K562 (cell line): Measurements from ENCODE around the gene HOXB5. TPM values are rescaled to one million over a fixed set of nuclear protein-coding genes. Genes with fewer than 3 reads are reported as not detected.

Source experiments
- DACH1 ChIP-seq: fragments of 450-650 bp; IDR thresholded peaks from 2 replicates; pipeline ENCODE4 v1.6.1; 2018; ENCODE audit not compliant: partially characterized antibody
- ELF2 ChIP-seq: fragments of 250-450 bp; sonication (Bioruptor Pico); IDR thresholded peaks from 2 replicates; pipeline ENCODE4 v1.5.0; 2021; ENCODE audit warnings: mild to moderate bottlenecking
- FOS ChIP-seq: IDR thresholded peaks from 3 replicates; pipeline ENCODE4 v1.6.1; 2011; ENCODE audit not compliant: insufficient read length; ENCODE audit errors: extremely low read depth
- JUNB ChIP-seq: fragments of 450-650 bp; formaldehyde crosslinking; conservative IDR thresholded peaks from 2 replicates; pipeline ENCODE4 v1.4.0; 2020; ENCODE audit warnings: mild to moderate bottlenecking
- MAZ ChIP-seq, 2 experiments: fragments of 450-650 bp in 1 of 2; sonication (generic) in 1 of 2; formaldehyde crosslinking; IDR thresholded peaks in 1 of 2; conservative IDR thresholded peaks in 1 of 2; 2 replicates each; pipeline versions ENCODE4 v1.4.0 to v1.5.0; 2020; ENCODE audit warnings: mild to moderate bottlenecking in 1 of 2, missing genetic modification reagents in 1 of 2
- NELFE ChIP-seq: IDR thresholded peaks from 2 replicates; pipeline ENCODE4 v1.6.1; 2011; ENCODE audit warnings: mild to moderate bottlenecking; ENCODE audit not compliant: insufficient read depth, insufficient read length
- RB1 ChIP-seq: fragments of 450-650 bp; IDR thresholded peaks from 2 replicates; pipeline ENCODE4 v1.6.1; 2017; ENCODE audit warnings: low read depth, mild to moderate bottlenecking
- RBM22 ChIP-seq: fragments of 200-400 bp; formaldehyde crosslinking; IDR thresholded peaks from 2 replicates; pipeline ENCODE4 v1.6.1; 2018; ENCODE audit warnings: low read length, low read depth; ENCODE audit not compliant: poor library complexity, severe bottlenecking
- SAFB ChIP-seq: fragments of 200-400 bp; formaldehyde crosslinking; IDR thresholded peaks from 2 replicates; pipeline ENCODE4 v1.6.1; 2017; ENCODE audit warnings: low read depth, low read length, borderline replicate concordance
- ZNF24 ChIP-seq: fragments of 450-650 bp; IDR thresholded peaks from 2 replicates; pipeline ENCODE4 v1.6.1; 2016
- ZNF444 ChIP-seq: fragments of 250-450 bp; sonication (Bioruptor Pico); IDR thresholded peaks from 2 replicates; pipeline ENCODE4 v1.4.0; 2020; ENCODE audit warnings: mild to moderate bottlenecking, moderate library complexity
- polyA plus RNA-seq, 8 experiments: library from polyadenylated mRNA; depleted of rRNA in 4 of 8; stranded (reverse) in 5 of 8; unstranded in 3 of 8; fragments of >200 nt; fragmentation: Nextera tagmentation in 2 of 8; fragmentation: Illumina TruSeq in 1 of 8; extraction: Ambion mirVana in 2 of 8; extraction: Trizol in 1 of 8; gene quantifications; 2 replicates each; pipeline versions ENCODE4 v1.2.1 to v1.2.3, GENCODE V29; 2011 to 2014; ENCODE audit warnings: inconsistent platforms in 1 of 8, missing spikeins in 1 of 8
- total RNA-seq, 7 experiments: library from RNA; depleted of rRNA in 6 of 7; stranded (reverse); fragments of >200 nt in 6 of 7; fragmentation: Illumina TruSeq in 2 of 7; extraction: Trizol in 2 of 7; gene quantifications; 2 replicates each; pipeline versions ENCODE4 v1.2.1 to v1.2.3, GENCODE V29; 2011 to 2021; ENCODE audit warnings: low replicate concordance in 1 of 7
- TF ChIP-seq, protein P1 (sequence below), 2 experiments: fragments of 450-650 bp; IDR thresholded peaks; 2 replicates each; pipeline ENCODE4 v1.6.1; 2016; ENCODE audit warnings: mild to moderate bottlenecking in 2 of 2, borderline replicate concordance in 1 of 2, low read depth in 1 of 2, moderate library complexity in 1 of 2
- TF ChIP-seq, protein P2 (sequence below): sonication (generic); formaldehyde crosslinking; IDR thresholded peaks from 2 replicates; pipeline ENCODE4 v1.8.0; 2022; ENCODE audit warnings: mild to moderate bottlenecking, missing genetic modification reagents

Gene HOXB5
- total and polyA plus RNA-seq, 9 of the 15 experiments (the other 6 are each of a cell fraction or from before 2014, with no cell fraction given) = 0.24 to 2.7 (median 0.65) TPM

DNA sequence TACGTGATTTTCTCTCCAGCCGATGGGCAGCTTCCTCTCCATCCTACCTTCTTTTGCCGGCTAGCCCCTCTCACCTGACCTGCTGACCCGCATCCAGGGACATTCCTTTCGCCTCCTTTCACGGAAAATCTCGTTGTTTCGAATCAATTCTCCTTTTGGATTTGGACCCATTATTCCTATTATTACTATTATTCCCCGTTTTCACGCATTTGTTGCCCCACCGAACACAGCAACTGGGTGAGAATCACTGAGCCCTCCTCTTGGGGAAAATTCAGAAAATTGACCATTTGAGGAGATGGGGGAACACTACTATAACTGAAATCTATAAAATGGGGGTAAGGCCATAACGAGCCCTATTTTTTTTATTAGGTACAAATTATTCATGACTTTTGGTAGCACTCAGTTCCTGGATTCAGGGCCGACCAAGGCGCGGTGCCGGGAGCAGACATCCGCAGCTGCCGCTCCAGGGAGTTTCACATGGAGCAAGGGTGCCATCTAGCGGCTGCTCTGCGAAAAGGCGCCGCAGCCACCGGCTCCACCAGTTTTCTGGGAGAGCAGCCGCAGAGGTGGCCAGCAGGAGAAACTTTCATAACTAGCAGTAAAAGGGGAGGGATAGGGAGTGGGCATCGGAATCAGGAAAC, 24.8 kb upstream of the HOXB5 start (continued):
- TF ChIP-seq, protein P1, sequence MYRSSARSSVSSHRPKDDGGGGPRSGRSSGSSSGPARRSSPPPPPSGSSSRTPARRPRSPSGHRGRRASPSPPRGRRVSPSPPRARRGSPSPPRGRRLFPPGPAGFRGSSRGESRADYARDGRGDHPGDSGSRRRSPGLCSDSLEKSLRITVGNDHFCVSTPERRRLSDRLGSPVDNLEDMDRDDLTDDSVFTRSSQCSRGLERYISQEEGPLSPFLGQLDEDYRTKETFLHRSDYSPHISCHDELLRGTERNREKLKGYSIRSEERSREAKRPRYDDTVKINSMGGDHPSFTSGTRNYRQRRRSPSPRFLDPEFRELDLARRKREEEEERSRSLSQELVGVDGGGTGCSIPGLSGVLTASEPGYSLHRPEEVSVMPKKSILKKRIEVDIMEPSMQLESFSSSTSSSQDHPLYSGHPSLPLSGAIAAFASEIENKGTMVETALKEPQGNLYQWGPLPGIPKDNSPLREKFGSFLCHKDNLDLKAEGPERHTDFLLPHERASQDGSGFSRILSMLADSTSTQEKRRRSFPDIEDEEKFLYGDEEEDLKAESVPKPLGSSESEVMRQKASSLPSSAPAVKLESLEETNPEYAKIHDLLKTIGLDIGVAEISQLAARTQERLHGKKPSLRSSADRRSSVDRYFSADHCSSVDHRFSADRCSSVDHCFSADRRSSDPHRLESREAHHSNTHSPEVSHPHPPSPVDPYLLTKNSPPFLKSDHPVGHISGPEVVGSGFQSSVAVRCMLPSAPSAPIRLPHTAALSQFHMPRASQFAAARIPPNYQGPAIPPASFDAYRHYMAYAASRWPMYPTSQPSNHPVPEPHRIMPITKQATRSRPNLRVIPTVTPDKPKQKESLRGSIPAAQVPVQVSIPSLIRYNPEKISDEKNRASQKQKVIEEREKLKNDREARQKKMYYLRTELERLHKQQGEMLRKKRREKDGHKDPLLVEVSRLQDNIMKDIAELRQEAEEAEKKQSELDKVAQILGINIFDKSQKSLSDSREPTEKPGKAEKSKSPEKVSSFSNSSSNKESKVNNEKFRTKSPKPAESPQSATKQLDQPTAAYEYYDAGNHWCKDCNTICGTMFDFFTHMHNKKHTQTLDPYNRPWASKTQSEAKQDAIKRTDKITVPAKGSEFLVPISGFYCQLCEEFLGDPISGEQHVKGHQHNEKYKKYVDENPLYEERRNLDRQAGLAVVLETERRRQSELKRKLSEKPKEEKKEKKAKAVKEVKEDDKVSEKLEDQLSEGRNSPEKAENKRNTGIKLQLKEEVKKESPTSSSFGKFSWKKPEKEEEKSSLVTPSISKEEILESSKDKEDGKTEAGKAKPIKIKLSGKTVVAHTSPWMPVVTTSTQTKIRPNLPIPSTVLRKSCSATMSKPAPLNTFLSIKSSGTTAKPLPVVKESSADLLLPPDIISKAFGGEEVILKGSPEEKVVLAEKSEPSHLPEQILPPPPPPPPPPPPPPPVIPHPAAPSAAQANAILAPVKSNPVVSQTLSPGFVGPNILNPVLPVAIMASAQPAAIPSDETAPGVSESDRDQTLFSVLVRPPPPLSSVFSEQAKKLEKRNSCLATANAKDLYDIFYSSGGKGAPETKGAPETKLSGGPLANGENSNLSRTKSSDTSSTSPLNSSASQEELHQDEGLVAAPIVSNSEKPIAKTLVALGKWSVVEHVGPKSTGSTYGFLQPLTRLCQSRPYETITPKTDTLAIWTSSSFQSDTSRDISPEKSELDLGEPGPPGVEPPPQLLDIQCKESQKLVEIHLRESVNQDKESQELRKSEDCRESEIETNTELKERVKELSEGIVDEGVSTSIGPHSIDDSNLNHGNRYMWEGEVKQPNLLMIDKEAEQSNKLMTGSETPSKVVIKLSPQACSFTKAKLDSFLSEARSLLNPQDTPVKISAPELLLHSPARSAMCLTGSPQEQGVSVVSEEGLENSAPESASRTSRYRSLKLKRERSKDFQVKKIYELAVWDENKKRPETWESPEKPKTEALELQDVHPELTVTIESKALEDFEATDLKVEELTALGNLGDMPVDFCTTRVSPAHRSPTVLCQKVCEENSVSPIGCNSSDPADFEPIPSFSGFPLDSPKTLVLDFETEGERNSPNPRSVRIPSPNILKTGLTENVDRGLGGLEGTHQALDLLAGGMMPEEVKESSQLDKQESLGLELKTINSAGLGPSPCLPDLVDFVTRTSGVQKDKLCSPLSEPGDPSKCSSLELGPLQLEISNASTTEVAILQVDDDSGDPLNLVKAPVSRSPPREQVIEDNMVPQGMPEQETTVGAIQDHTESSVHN (IDR thresholded peaks at IDR 0.05; ENCODE audit: borderline replicate concordance in 1 of 2, low read depth in 1 of 2) = no peak
- TF ChIP-seq RB1 = peak; percentile 94
- TF ChIP-seq NELFE = no peak
- TF ChIP-seq ZNF444 = no peak
- TF ChIP-seq ELF2 (CRISPR knock-in tag) = no peak
- TF ChIP-seq ZNF24 = no peak
- TF ChIP-seq DACH1 = no peak
- TF ChIP-seq, protein P2, sequence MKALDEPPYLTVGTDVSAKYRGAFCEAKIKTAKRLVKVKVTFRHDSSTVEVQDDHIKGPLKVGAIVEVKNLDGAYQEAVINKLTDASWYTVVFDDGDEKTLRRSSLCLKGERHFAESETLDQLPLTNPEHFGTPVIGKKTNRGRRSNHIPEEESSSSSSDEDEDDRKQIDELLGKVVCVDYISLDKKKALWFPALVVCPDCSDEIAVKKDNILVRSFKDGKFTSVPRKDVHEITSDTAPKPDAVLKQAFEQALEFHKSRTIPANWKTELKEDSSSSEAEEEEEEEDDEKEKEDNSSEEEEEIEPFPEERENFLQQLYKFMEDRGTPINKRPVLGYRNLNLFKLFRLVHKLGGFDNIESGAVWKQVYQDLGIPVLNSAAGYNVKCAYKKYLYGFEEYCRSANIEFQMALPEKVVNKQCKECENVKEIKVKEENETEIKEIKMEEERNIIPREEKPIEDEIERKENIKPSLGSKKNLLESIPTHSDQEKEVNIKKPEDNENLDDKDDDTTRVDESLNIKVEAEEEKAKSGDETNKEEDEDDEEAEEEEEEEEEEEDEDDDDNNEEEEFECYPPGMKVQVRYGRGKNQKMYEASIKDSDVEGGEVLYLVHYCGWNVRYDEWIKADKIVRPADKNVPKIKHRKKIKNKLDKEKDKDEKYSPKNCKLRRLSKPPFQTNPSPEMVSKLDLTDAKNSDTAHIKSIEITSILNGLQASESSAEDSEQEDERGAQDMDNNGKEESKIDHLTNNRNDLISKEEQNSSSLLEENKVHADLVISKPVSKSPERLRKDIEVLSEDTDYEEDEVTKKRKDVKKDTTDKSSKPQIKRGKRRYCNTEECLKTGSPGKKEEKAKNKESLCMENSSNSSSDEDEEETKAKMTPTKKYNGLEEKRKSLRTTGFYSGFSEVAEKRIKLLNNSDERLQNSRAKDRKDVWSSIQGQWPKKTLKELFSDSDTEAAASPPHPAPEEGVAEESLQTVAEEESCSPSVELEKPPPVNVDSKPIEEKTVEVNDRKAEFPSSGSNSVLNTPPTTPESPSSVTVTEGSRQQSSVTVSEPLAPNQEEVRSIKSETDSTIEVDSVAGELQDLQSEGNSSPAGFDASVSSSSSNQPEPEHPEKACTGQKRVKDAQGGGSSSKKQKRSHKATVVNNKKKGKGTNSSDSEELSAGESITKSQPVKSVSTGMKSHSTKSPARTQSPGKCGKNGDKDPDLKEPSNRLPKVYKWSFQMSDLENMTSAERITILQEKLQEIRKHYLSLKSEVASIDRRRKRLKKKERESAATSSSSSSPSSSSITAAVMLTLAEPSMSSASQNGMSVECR (CRISPR knock-in tag) = no peak
- no peak for TF ChIP-seq RBM22
- TF ChIP-seq MAZ (CRISPR knock-in tag; conservative IDR thresholded peaks at IDR 0.05 in 1 of 2, IDR thresholded peaks at IDR 0.05 in 1 of 2) = peak in 1 of 2 experiments; percentile 65; a peak in 2 of 4 replicates
- no peak for TF ChIP-seq FOS
- TF ChIP-seq JUNB (CRISPR knock-in tag) = no peak
- TF ChIP-seq SAFB = no peak
